Measurements from ENCODE around the gene CDH13.

Gene CDH13

DNA sequence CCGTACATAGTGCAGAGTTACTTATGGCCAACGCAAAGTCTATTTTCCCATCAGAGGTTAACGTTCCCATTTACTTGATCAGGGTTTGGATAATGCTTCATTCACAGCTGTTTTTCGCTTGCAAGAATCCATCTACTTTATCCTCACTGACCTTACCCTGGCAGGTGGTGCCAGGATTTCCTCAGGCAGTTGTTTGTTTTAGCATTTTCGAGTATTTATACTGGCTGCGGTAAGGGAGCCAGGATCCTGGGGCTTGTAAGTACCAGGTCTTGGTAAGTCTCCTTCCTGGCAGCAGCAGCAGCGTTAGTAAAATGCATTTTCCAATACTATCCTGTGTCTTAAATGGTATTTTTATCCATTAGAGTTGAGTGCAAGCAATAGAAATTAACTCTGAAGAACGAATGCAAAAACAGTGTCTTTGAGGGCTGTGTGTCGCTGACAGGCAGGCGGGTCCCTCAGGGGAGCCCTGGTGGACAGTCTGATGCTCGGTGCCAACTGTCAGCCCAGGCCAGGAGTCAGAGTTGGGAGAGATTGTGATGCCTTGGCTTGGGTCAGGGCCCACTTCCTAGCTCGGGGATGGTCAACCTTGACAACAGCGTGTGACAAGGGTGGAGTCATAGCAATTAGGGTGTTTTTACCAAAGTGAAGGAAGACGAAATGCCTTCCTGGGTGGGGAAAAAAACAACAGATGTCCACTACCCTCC lies 1088.6 kb downstream of the CDH13 start:
- DNase-seq = no peak

DNA sequence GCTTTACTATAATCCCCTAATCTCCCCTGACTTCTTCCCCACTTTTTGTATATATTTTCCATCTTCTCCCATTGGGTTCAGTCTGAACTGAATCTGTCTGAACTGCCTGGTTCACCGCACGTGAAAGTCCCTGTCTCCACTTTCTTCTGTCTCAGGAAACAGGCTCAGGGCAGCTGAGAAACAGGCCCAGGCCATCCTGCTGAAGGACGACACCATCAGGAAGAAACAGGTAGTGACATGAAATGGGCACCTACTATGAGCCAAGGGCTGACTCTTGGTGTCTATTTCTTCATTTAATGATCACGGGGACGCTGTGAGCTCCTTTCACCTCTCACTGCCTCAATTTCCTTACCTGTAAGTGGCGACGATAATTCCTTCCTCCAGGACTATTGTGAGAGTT lies 1090.5 kb downstream of the CDH13 start:
- DNase-seq = no peak

DNA sequence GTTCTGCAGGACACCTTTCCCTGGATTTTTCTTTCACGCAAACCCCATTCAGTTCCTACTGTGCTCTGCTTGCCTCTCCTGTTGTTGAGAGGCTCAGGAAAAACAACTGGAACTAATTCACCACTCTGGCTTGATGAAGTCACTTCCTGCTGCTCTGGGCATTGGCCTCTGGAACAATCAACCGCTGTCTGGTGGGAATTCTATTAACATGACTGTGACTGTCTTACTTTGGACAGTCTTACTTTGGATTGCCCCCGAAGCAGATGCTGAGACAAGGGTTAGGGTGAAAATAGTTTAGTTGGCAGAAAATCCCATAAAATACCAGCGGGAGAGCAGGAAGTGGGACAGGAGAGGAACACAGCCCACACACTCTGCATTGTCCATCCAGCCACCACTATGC lies 1091.0 kb downstream of the CDH13 start:
- no peak for DNase-seq

DNA sequence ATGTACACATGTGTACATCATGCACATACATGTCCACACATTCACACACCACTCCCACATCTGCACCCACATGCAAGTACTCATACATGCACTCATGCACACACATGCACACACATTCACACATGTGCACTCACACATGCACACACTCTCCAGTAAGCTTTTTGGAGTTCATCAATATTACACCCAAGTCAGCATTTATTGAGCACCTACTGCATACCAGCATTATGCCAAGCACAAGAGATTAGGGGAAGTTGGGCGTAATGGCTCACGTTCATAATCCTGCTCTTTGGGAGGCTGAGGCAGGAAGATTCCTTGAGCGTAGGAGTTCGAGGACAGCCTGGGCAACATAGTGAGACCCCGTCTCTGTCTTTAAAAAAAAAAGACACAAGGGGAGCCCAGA lies 1093.4 kb downstream of the CDH13 start:
- DNase-seq = no peak

DNA sequence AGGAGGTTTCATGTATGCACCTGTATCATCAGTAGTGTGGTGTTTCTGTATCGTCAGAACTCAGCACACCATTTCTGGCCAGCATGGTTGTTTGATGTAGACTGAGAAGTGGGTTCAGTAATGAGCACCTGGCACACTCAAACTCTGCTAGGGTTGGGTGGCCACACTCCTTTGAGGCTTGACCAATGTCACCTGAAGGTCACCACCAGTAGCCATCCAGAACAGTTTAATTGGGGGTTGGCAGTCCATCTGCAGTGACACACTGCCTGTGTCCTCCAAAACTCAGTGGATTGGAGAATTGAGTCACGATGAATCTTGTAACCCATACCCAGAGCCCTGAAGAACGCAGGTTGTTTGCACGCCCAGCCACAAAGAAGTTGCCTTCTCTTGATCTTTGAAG lies 1094.2 kb downstream of the CDH13 start:
- DNase-seq = no peak

DNA sequence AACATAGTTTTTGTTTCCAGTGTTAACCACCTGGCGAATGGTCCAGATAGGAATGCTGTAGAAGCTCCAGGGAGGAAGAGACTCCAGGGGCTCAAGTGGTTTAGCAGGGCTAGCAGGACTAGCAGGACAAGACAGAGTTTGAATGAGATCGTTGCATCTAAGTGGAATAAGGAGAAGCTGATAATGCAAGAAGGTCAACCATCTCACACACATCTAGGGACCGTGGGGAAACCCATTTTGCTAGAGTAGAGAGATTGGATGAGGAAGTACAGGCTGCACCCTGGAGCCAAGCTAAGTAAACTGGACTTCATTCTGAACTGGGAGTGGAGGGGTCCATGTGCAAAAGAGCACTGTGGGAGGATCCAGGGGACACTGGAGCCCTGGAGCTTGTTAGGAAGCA lies 1094.9 kb downstream of the CDH13 start:
- no peak for DNase-seq

DNA sequence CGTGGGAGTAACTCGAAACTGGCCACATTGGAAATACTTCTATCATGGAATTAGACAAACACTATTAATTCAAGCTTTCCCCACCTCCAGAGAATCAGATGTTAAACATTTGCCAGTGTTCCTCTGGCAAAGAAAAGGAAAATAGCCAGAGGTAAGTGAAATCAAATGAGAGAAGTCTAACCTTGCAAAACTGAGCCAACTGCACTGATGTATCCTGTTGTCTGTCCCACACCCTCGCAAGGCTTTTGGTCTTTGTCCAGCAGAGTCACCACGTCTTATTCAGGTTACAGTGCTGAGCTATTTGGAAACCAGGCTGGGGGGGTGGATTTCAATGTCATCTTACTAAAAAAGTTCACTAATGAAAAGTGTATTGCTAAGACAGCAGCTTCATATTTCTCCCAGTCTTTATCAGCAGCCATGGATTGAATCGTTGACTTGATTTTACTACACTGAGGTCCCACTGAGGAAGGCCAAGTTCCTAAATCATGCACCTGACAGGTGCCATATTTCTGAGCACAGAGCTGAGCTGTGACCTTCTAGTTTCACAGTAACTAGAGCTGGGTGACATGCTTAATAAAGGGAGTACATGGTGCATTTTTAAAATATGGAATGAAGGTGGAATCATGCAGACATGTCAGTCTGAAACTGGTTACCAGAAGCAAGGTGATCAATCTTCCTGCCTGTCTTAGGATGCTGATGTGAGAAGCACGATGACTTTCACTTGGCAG lies 1095.9 kb downstream of the CDH13 start:
- DNase-seq = no peak

DNA sequence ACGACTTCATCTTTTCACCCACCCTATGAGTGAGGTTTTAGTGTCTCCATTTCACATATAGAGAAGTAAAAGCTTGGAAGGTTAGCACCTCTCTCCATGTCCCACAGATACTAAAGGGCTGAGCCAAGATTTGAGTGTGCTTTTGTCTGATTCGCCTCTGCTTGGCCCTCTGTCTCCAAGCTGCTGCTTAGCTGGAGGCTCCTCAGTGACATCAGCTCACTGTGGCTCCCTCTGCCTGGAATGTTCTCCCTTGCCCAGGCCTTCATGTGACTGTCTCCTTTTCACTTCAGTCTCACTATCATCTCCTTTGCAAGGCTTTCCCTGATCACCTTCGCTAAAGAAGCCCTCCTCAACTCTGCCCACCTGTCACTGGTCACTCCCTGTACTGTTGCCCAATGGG lies 1096.5 kb downstream of the CDH13 start:
- no peak for DNase-seq

DNA sequence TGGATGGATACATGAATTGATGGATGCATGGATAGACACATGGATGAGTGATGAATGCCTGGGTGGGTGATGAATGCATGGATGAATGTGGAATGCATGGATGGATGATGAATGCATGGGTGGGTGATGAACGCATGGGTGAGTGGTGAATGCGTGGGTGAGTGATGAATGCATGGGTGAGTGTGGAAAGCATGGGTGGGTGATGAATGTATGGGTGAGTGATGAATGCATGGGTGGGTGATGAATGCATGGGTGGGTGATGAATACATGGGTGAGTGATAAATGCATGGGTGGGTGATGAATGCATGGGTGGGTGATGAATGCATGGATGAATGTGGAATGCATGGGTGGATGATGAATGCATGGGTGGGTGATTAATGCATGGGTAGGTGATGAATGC lies 1097.1 kb downstream of the CDH13 start:
- no peak for DNase-seq

DNA sequence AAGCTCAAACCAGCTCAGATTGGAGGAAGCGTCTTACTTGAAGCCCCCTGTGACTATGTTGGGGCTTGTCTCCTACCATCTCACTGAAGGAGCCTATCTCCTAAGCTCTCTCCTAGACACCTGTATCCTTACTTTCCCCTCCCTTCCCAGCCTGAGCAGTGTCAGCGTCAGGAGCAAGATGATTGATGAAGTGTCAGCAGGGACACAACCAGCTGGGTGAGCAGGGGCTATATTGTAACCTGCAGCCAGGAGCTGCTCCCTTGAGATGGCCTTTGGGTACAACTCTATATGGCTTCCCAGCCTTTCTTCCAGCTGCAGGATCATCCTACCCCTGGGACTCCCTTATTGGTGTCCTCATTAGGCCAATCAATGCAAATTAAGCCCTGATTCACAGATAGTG lies 1097.8 kb downstream of the CDH13 start:
- DNase-seq = no peak

DNA sequence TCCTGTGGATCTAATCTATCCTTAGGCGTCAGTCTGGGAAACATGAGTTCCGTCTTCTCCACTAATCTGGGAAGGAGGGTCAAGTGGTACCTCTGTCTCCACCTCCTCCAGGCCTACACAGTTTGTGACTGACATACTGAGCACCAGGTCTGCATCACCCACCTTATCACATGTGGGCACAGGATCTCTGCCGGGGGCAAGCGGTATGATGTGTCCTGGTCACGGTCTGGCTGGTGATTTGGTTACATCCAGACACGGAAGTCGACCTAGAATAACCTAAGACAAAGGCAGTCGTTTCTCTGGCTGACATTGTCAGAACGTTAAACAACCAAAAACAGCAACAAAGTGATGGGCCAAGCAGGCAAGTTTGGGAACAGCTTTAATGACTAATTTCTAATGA lies 1098.5 kb downstream of the CDH13 start:
- no peak for DNase-seq

DNA sequence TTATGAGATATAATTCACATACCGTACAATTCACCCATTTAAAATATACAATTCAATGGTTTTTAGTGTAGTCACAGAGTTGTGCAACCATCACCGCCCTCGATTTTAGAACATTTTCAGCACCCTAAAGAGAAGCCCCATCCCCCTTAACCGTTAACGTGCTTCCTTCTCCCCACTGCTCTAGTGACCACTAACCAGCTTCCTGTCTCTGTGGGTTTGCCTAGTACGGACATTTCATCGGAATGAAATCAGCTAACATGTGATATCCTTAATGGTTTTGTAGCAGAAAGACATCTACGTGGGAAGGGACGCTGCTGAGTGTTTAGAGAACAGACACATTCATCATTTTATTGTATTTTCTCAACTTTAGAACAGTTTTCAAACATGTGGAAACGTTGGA lies 1100.2 kb downstream of the CDH13 start:
- DNase-seq = no peak

DNA sequence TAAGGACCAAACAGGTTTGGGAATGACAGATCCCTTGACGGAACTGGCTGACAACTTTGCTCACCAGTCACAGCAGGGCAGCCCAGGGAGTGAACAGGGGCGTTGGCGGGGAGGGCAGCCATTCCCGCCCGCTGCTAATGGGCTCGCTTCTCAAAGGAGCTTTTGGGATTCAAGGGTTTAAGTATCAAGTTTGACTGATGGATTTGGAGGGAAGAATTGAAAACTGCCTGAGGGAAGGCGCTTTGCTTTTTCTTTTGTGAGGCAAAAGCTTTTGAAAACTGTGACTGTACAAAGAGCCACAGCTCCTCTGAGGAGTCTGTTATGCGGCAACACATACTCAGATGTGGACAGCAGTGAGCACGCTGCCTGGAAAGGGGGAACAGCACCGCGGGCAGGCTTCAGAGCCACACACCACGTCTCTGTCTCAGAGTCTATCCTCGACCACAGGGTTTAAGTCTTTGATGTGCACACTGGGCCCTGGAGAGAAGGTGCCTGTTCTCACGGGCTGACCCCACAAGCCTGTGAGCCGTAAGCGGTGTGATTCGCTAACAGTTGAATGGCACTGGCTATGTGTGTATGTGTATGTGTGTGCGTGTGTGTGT lies 1101.1 kb downstream of the CDH13 start:
- DNase-seq = no peak

DNA sequence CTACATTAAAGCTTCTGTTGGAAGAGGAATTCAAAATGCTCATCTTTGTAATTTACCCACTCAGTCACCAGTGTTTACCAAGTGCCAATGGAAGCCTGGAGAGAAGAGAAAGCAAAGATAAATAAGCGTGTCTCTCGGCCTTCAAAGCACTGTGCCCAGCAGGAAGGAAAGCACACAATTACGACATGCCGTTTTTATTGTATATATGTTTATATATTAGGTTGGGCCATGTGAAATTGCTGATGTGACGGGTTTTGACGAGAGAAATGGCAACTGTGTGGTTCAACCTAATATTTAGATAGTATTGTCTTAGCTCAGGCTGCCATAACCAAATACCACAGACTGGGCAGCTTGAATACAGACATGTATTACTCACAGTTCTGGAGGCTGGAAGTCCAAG lies 1101.7 kb downstream of the CDH13 start:
- no peak for DNase-seq

DNA sequence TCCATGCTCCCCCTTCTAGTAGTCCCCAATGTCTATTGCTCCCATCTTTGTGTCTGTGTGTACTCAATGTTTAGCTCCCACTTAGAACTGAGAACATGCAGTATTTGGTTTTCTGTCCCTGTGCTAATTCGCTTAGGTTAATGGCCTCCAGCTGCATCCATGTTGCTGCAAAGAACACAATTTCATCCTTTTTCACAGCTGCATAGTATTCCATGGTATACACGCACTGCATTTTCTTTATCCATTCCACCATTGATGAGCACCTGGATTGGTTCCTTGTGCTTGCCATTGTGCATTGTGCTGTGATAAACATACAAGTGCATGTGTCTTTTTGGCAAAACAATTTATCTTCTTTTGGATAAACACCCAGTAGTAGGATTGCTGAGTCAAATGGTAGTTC lies 1104.0 kb downstream of the CDH13 start:
- no peak for DNase-seq

DNA sequence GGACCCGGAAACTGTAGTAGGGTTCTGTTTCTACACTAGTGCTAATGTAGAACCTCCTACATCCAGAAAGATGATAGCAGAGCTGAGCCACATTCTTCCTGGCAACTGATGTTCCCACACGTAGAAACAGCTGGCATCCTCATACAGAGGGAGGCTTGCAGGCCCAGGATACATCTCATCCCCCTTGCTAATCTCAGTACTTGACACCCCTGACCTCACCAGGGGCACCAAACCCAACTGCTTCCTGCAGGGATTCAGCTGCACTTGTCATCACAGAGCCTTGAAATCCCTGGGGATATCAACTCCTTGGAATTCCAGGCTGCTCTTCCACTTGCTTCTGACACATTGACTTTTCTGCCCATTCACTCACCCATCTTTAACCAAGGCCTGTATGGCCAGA lies 1105.8 kb downstream of the CDH13 start:
- DNase-seq = no peak

DNA sequence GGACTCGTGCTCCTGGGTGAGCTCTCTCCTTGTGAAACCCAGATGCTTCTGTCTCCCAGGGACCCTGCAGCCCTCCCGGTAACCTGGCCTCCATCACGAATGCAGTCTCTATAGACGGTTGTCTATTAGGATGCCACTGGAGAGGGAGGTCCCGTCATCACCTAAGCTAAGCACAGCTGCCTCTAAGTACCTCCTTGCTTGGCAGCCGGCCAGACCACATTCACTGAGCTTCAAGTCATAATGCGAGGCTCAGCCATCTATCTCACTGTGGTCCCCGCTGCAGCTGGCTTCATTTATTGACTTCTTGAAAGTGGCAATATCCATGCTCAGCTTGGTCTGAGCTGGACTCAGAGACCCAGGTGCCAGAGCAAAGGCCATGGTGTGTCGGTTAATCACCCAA lies 1106.5 kb downstream of the CDH13 start:
- no peak for DNase-seq

DNA sequence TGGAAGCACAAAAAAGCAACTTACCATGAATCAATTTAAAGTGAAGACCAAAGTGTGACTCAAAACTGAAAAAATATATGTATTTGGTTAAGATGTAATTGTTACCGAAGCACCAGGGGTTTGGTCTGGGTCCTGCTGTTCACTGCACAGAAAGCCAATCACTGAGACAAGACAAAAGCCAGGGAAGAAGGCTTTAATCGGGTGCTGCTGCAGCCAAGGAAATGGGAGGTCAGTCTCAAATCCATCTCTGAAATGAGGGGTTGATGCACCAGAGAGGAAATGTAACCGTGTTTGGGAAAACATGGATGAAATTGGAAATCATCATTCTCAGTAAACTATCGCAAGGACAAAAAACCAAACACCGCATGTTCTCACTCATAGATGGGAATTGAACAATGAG lies 1107.4 kb downstream of the CDH13 start:
- DNase-seq = no peak

DNA sequence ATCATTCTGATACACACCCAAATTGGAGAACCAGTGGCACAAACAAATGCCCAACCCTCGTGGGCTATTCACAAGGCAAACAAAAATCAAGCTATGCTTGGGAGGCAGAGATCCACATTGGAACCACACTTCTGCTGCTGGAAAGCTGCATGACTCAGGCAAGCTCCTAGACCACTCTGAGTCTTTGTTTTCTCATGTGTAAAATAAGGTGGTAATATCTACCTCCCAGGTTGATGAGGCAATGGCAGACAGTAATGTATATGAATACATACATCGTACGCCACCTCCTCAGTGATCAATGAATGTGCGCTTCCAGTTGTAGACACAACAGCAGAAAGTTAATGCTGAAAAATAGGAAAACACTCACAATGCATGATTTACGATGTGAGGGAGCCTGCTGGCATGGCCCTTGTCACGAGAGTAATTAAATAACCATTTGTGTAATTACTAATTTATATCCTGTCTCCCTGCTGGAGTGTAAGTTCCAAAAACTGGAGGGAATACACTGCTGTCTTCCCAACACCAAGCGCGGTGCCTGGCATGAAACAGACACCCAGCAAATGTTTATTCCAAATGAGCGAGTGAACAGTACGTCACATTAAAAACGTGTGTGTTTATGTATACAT lies 1111.1 kb downstream of the CDH13 start:
- no peak for DNase-seq

DNA sequence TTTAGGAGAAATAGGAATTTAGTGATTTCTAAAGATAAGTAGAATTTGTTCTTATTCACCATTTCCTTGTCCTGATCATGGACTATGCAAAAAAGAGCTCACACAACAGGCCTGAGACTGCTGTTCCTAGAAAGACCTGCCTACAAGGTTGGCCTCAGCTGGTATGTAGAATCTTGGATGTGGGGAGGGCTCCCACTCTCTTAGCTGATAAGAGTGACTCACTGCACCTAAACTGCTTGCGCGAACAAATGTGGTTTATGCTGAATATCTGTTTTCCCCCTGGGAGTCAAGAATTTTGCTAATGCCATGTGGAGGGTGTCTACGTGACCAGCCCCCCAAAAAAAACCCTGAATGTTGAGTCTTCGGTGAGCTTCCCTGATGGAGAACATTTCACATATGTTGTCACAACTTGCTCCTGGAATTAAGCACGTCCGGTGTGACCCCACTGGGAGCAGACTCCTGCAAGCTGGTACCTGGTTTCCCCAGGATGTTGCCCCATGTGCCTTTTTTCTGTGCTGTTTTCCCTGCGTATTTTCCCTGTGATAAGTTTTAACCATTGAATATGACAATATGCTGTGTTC lies 1112.2 kb downstream of the CDH13 start:
- no peak for DNase-seq

DNA sequence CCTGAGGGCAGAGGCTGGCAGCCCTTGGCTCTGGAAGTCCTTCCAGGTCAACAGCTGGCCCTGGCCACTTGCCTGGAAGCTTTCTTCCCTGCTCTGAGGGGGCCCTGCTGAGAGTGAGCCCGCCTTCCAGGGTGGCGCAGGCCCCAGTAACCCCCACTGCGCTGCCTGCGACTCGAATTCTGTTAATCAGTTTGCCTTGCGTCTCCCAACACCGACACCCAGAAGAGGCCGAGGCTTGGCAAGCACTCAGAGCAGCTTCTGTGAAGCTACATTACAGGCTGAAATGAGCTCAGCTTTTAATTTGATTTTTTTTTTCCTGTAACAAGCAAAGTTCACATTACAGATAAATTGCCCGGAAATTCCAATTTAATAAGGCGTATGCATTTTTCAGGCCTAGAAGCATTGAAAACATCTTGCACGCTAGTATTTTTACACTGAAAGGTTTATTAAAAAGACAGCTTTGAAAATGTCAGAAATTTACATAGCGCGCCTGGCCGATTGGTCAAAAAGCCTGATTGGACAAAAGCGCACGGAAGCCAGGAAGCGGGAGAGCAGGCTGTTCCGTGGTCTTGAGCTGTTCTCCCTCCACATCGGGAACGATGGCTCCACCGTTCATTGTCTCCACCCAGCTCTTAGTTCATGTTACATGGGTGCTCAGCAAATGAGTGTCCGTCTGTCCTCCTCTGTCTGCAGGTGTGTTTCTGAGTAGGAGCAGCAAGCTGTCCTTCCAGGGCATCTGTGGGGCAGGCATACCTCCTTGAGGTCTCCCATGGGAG lies 1115.5 kb downstream of the CDH13 start:
- no peak for DNase-seq

DNA sequence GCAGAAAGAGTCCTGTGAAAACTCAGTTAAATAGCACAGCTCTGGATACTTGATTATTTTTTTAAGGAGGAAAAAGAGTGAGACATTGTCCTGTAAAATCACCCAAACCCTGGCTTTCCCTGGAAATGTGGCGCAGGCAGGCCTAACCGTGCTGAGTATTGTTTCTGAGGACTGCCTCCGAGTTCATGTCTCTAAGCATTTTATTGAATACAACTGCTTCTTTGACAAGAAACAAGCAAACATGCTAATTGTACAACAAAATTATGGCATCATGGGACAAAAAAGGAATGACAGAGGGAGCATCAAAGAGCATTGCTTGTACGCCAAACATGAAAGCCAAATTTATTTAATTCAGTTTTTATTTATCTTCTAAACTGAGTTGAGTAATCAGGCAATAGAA lies 1116.5 kb downstream of the CDH13 start:
- DNase-seq = no peak

DNA sequence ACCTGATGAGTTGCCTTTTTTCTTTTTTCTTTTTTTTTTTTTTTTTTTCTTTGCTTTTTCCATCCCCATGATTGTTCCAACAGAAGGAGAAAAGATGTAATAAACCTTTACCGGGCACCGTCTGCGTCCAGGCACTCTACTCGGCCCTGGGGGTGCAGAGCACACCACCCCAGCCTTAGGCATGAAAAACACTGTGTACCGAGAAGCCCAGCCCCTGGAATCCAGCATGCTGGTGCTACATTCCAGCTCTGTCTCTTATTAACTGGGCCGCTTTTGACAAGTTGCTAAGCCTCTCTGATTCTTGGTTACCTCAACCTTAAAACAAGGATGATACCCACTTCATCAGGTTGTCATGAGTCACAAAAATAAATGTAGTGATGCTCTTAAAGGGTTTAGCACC lies 1117.0 kb downstream of the CDH13 start:
- no peak for DNase-seq
